Activated T-helper 17 cell treated with anti-CD3 and anti-CD28 coated beads, Interleukin-2, amount 50 U/mL, for 72 hours (primary cell): ENCODE results near the gene NCOA6. TPM values are rescaled to one million over a fixed set of nuclear protein-coding genes. Genes with fewer than 3 reads are reported as not detected.
A peak's percentile ranks its signal among the peaks of the same experiment; 100 is the strongest.

Source experiments
- ATAC-seq: fragments of 150-1000 bp; cut with Tn5 transposase; replicated peaks from 2 replicates; pipeline ENCODE4 v1.10.0; 2021; ENCODE audit warnings: mild to moderate bottlenecking, moderate library complexity
- H3K27ac Mint-ChIP-seq: one replicate; pipeline ENCODE4 v1.8.0; 2022; ENCODE audit warnings: mixed read lengths
- H3K27me3 Mint-ChIP-seq: one replicate; pipeline ENCODE4 v1.8.0; 2022; ENCODE audit warnings: mixed read lengths
- H3K36me3 Mint-ChIP-seq: one replicate; pipeline ENCODE4 v1.8.0; 2022; ENCODE audit warnings: low read depth, mild to moderate bottlenecking, mixed read lengths
- H3K4me1 Mint-ChIP-seq: one replicate; pipeline ENCODE4 v1.8.0; 2022; ENCODE audit warnings: mixed read lengths
- H3K4me3 Mint-ChIP-seq: one replicate; pipeline ENCODE4 v1.8.0; 2022; ENCODE audit warnings: mild to moderate bottlenecking, mixed read lengths
- H3K9me3 Mint-ChIP-seq: one replicate; pipeline ENCODE4 v1.8.0; 2022; ENCODE audit warnings: mixed read lengths
- total RNA-seq, 2 donors: library from RNA; stranded (reverse); gene quantifications; one replicate each; pipeline ENCODE4 v1.2.3, GENCODE V29; 2022

Gene NCOA6
- total RNA-seq, 2 donors from 2014 or later = 20.8 to 25.3 TPM

- no peaks in the 10 kb centered on the region for H3K27me3 Mint-ChIP-seq
- no peak overlapping the region for H3K4me3 Mint-ChIP-seq
- H3K9me3 Mint-ChIP-seq = no peaks in the 10 kb centered on the region
- H3K4me1 Mint-ChIP-seq = peaks cover 21% of the 10 kb centered on the region
- peaks cover 46% of the 10 kb centered on the region for H3K36me3 Mint-ChIP-seq
- H3K27ac Mint-ChIP-seq = no peak overlapping the region
- no peak for ATAC-seq
These were observed 113.5 kb downstream of the NCOA6 start for GRCh38 chr20:34711813-34712430.

- H3K9me3 Mint-ChIP-seq = no peaks in the 10 kb centered on the region
- H3K4me1 Mint-ChIP-seq = peaks cover 21% of the 10 kb centered on the region
- H3K4me3 Mint-ChIP-seq = peak overlapping the region; percentile 84
- H3K36me3 Mint-ChIP-seq = peaks cover 44% of the 10 kb centered on the region
- H3K27me3 Mint-ChIP-seq = no peaks in the 10 kb centered on the region
- H3K27ac Mint-ChIP-seq = peak overlapping the region; percentile 86
- no peak for ATAC-seq
These were observed 114.4 kb downstream of the NCOA6 start for GRCh38 chr20:34710861-34711574.

GRCh38 chr20:34710568-34710839 lies 114.9 kb downstream of the NCOA6 start:
- H3K9me3 Mint-ChIP-seq = no peaks in the 10 kb centered on the region
- H3K27me3 Mint-ChIP-seq = no peaks in the 10 kb centered on the region
- peak overlapping the region; percentile 86 for H3K27ac Mint-ChIP-seq
- peaks cover 40% of the 10 kb centered on the region for H3K36me3 Mint-ChIP-seq
- no peak for ATAC-seq
- peak overlapping the region; percentile 84 for H3K4me3 Mint-ChIP-seq
- H3K4me1 Mint-ChIP-seq = peaks cover 21% of the 10 kb centered on the region

GRCh38 chr20:34709831-34710567 lies 115.5 kb downstream of the NCOA6 start:
- H3K27ac Mint-ChIP-seq = peak overlapping the region; percentile 86
- peaks cover 21% of the 10 kb centered on the region for H3K4me1 Mint-ChIP-seq
- no peaks in the 10 kb centered on the region for H3K27me3 Mint-ChIP-seq
- H3K9me3 Mint-ChIP-seq = no peaks in the 10 kb centered on the region
- H3K4me3 Mint-ChIP-seq = peak overlapping the region; percentile 84
- ATAC-seq = peak; percentile 17
- H3K36me3 Mint-ChIP-seq = peaks cover 34% of the 10 kb centered on the region

- Mint-ChIP-seq H3K36me3 (peaks cover 27% of the 10 kb centered on the region), H3K9me3 (no peaks in the 10 kb centered on the region), H3K27me3 (no peaks in the 10 kb centered on the region), H3K4me3 (peak overlapping the region; percentile 84), H3K4me1 (peaks cover 21% of the 10 kb centered on the region), H3K27ac (peak overlapping the region; percentile 86)
- ATAC-seq = peak; percentile 81
These were observed 116.2 kb downstream of the NCOA6 start for GRCh38 chr20:34709044-34709830.

GRCh38 chr20:34708621-34709043 lies 116.8 kb downstream of the NCOA6 start:
- Mint-ChIP-seq H3K4me3 (peak overlapping the region; percentile 84), H3K27ac (peak overlapping the region; percentile 86), H3K9me3 (no peaks in the 10 kb centered on the region), H3K27me3 (no peaks in the 10 kb centered on the region), H3K4me1 (peaks cover 21% of the 10 kb centered on the region), H3K36me3 (peaks cover 23% of the 10 kb centered on the region)
- peak; percentile 26 for ATAC-seq

GRCh38 chr20:34706912-34707784 lies 118.3 kb downstream of the NCOA6 start:
- Mint-ChIP-seq H3K36me3 (peaks cover 12% of the 10 kb centered on the region), H3K4me1 (peaks cover 18% of the 10 kb centered on the region), H3K27me3 (no peaks in the 10 kb centered on the region), H3K27ac (peak overlapping the region; percentile 44), H3K9me3 (no peaks in the 10 kb centered on the region), H3K4me3 (no peak overlapping the region)
- no peak for ATAC-seq

- Mint-ChIP-seq H3K27me3 (peaks cover 3% of the 10 kb centered on the region), H3K9me3 (no peaks in the 10 kb centered on the region), H3K27ac (peak overlapping the region; percentile 44), H3K4me1 (peaks cover 18% of the 10 kb centered on the region), H3K36me3 (peaks cover 4% of the 10 kb centered on the region), H3K4me3 (peak overlapping the region; percentile 89)
- no peak for ATAC-seq
These were observed 119.1 kb downstream of the NCOA6 start for GRCh38 chr20:34706302-34706875.

- no peak for ATAC-seq
- Mint-ChIP-seq H3K4me1 (peaks cover 16% of the 10 kb centered on the region), H3K9me3 (no peaks in the 10 kb centered on the region), H3K36me3 (peaks cover 4% of the 10 kb centered on the region), H3K27ac (peak overlapping the region; percentile 87), H3K4me3 (peak overlapping the region; percentile 89), H3K27me3 (peaks cover 3% of the 10 kb centered on the region)
These were observed 119.8 kb downstream of the NCOA6 start for GRCh38 chr20:34705397-34706301.

- H3K4me3 Mint-ChIP-seq = peak overlapping the region; percentile 89
- H3K9me3 Mint-ChIP-seq = no peaks in the 10 kb centered on the region
- no peak for ATAC-seq
- no peaks in the 10 kb centered on the region for H3K36me3 Mint-ChIP-seq
- peaks cover 10% of the 10 kb centered on the region for H3K4me1 Mint-ChIP-seq
- H3K27me3 Mint-ChIP-seq = peaks cover 3% of the 10 kb centered on the region
- H3K27ac Mint-ChIP-seq = peak overlapping the region; percentile 87
These were observed 120.4 kb downstream of the NCOA6 start for GRCh38 chr20:34705008-34705396.

GRCh38 chr20:34704177-34705007 lies 121.1 kb downstream of the NCOA6 start, which contains the start of gene TP53INP2:
TSS of gene TP53INP2 (plus strand) at chr20:34704344. CDS start at chr20:34708740, 4,396 bp downstream.
- Mint-ChIP-seq H3K36me3 (no peaks in the 10 kb centered on the region), H3K27me3 (peaks cover 3% of the 10 kb centered on the region), H3K9me3 (no peaks in the 10 kb centered on the region), H3K27ac (peak within 1 kb of the TSS; percentile 96), H3K4me1 (peaks cover 10% of the 10 kb centered on the region), H3K4me3 (peak within 1 kb of the TSS; percentile 89)
- ATAC-seq = peak; percentile 49
